ENCODE results near the gene RUFY3.

DNA sequence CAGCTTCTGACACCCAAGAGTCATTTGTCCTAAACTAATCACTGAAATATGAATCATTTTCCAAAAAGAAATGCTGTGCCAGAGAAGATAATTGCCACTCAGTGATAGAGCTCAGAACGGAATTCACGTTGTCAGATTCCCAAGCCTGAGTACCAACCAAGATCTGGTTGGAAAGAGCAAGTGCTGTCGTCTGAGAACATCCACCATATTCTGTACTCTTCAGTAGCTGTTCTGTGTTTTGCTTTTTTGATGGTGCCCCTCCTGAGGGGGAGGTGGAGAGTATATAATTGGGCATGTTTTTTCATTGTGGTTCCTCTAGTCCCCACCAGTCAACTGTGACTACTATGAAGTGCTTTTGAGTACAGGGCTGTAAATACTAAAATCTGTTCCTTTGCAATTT, 13.2 kb downstream of the RUFY3 start:
- TF ChIP-seq CTCF (conservative IDR thresholded peaks at IDR 0.05; ENCODE audit: low read depth in 2 of 2) (no peak), EZH2phosphoT487 (IDR thresholded peaks at IDR 0.05; ENCODE audit: unreplicated experiment) (no peak), CREB1 (CRISPR knock-in tag; IDR thresholded peaks at IDR 0.05; ENCODE audit: low read depth) (no peak), POLR2AphosphoS5 (IDR thresholded peaks at IDR 0.05; ENCODE audit: low read depth) (no peak), EZH2 (IDR thresholded peaks at IDR 0.05; ENCODE audit: low read depth, unreplicated experiment) (no peak), JUNB (IDR thresholded peaks at IDR 0.05; ENCODE audit: unreplicated experiment) (no peak)
- TF ChIP-seq, protein P1, sequence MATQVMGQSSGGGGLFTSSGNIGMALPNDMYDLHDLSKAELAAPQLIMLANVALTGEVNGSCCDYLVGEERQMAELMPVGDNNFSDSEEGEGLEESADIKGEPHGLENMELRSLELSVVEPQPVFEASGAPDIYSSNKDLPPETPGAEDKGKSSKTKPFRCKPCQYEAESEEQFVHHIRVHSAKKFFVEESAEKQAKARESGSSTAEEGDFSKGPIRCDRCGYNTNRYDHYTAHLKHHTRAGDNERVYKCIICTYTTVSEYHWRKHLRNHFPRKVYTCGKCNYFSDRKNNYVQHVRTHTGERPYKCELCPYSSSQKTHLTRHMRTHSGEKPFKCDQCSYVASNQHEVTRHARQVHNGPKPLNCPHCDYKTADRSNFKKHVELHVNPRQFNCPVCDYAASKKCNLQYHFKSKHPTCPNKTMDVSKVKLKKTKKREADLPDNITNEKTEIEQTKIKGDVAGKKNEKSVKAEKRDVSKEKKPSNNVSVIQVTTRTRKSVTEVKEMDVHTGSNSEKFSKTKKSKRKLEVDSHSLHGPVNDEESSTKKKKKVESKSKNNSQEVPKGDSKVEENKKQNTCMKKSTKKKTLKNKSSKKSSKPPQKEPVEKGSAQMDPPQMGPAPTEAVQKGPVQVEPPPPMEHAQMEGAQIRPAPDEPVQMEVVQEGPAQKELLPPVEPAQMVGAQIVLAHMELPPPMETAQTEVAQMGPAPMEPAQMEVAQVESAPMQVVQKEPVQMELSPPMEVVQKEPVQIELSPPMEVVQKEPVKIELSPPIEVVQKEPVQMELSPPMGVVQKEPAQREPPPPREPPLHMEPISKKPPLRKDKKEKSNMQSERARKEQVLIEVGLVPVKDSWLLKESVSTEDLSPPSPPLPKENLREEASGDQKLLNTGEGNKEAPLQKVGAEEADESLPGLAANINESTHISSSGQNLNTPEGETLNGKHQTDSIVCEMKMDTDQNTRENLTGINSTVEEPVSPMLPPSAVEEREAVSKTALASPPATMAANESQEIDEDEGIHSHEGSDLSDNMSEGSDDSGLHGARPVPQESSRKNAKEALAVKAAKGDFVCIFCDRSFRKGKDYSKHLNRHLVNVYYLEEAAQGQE (IDR thresholded peaks at IDR 0.05; ENCODE audit: unreplicated experiment) = no peak

All from GM23338 (cell line).